CD14-positive monocyte (primary cell): ENCODE measurements around the gene PPRC1. TPM values are rescaled to one million over a fixed set of nuclear protein-coding genes. Genes with fewer than 3 reads are reported as not detected.

ENCODE experiments used
- DNase-seq, 3 donors: peaks; one replicate each; pipeline ENCODE4 v3.0.0-alpha.2; 2011 to 2022
- H2AFZ ChIP-seq: 2 replicates; pipeline ENCODE4 v1.6.0; 2012; ENCODE audit warnings: mild to moderate bottlenecking, low read depth, low read length, inconsistent platforms; ENCODE audit not compliant: insufficient read depth, poor library complexity, severe bottlenecking
- H3K27ac ChIP-seq, 2 donors: 1 replicate in 1 of 2; 2 replicates in 1 of 2; pipeline ENCODE4 v1.5.1; 2012 to 2013; ENCODE audit warnings: low read length in 2 of 2, control low read depth in 1 of 2, inconsistent platforms in 1 of 2, low read depth in 1 of 2, mild to moderate bottlenecking in 1 of 2
- H3K27me3 ChIP-seq, 2 donors: one replicate each; pipeline versions ENCODE4 v1.6.0 to v1.6.1; 2011 to 2013; ENCODE audit warnings: low read length in 2 of 2; ENCODE audit not compliant: control insufficient read depth in 2 of 2, insufficient read depth in 2 of 2
- H3K36me3 ChIP-seq, 2 donors: replicated peaks in 1 of 2; 1 replicate in 1 of 2; 2 replicates in 1 of 2; pipeline versions ENCODE4 v1.5.1 to v1.6.1; 2012 to 2013; ENCODE audit warnings: low read length in 2 of 2, control low read depth in 1 of 2, inconsistent platforms in 1 of 2, mild to moderate bottlenecking in 1 of 2; ENCODE audit not compliant: insufficient read depth in 2 of 2, control insufficient read depth in 1 of 2
- H3K4me1 ChIP-seq, 2 donors: 1 replicate in 1 of 2; 2 replicates in 1 of 2; pipeline versions ENCODE4 v1.5.1 to v1.6.1; 2012 to 2013; ENCODE audit warnings: low read length in 2 of 2, control low read depth in 1 of 2, inconsistent platforms in 1 of 2, mild to moderate bottlenecking in 1 of 2, moderate library complexity in 1 of 2; ENCODE audit not compliant: insufficient read depth in 2 of 2, control insufficient read depth in 1 of 2
- H3K4me2 ChIP-seq: replicated peaks from 2 replicates; pipeline ENCODE3; 2012; ENCODE audit warnings: low read length, moderate library complexity, mild to moderate bottlenecking; ENCODE audit not compliant: poor library complexity, severe bottlenecking; ENCODE audit errors: extremely low read depth
- H3K4me3 ChIP-seq, 3 experiments: fragments of 200-600 bp in 1 of 3; sonication (generic) in 1 of 3; replicated peaks in 1 of 3; 1 replicate in 2 of 3; 2 replicates in 1 of 3; pipeline ENCODE4 v1.5.1; 2011 to 2013; ENCODE audit warnings: low read length in 3 of 3, mild to moderate bottlenecking in 3 of 3, control low read depth in 2 of 3, low read depth in 2 of 3, inconsistent platforms in 1 of 3, moderate library complexity in 1 of 3
- H3K79me2 ChIP-seq: 2 replicates; pipeline ENCODE4 v1.6.0; 2012; ENCODE audit warnings: mild to moderate bottlenecking, control low read depth, inconsistent platforms, low read length, moderate library complexity; ENCODE audit not compliant: insufficient read depth
- H3K9ac ChIP-seq: 2 replicates; pipeline ENCODE4 v1.6.0; 2017; ENCODE audit warnings: low read length, mild to moderate bottlenecking; ENCODE audit not compliant: insufficient read depth, poor library complexity, severe bottlenecking
- H3K9me3 ChIP-seq, 2 donors: replicated peaks in 1 of 2; 1 replicate in 1 of 2; 2 replicates in 1 of 2; pipeline versions ENCODE4 v1.5.1 to v1.6.1; 2012 to 2013; ENCODE audit warnings: low read length in 2 of 2, control low read depth in 1 of 2; ENCODE audit not compliant: control insufficient read depth in 1 of 2, insufficient read depth in 1 of 2
- H4K20me1 ChIP-seq: 2 replicates; pipeline ENCODE4 v1.6.0; 2012; ENCODE audit warnings: mild to moderate bottlenecking, low read length, control low read depth, moderate library complexity; ENCODE audit not compliant: insufficient read depth
- H3K27ac Mint-ChIP-seq, 7 donors: one replicate each; pipeline ENCODE4 v1.8.0; 2020; ENCODE audit warnings: mild to moderate bottlenecking in 7 of 7, mixed read lengths in 7 of 7, moderate library complexity in 6 of 7, inconsistent platforms in 2 of 7
- H3K27me3 Mint-ChIP-seq, 3 donors: one replicate each; pipeline ENCODE4 v1.8.0; 2021 to 2022; ENCODE audit warnings: low read depth in 3 of 3, mild to moderate bottlenecking in 3 of 3, mixed read lengths in 3 of 3, moderate library complexity in 3 of 3, inconsistent platforms in 1 of 3
- H3K36me3 Mint-ChIP-seq, 2 donors: one replicate each; pipeline ENCODE4 v1.8.0; 2020; ENCODE audit warnings: mixed read lengths in 2 of 2, inconsistent platforms in 1 of 2, mild to moderate bottlenecking in 1 of 2
- H3K4me1 Mint-ChIP-seq: one replicate; pipeline ENCODE4 v1.8.0; 2020; ENCODE audit warnings: mild to moderate bottlenecking, mixed read lengths
- H3K4me3 Mint-ChIP-seq, 2 donors: one replicate each; pipeline ENCODE4 v1.8.0; 2020; ENCODE audit warnings: mild to moderate bottlenecking in 2 of 2, mixed read lengths in 2 of 2, moderate library complexity in 1 of 2
- H3K9me3 Mint-ChIP-seq, 7 donors: one replicate each; pipeline ENCODE4 v1.8.0; 2020 to 2022; ENCODE audit warnings: mixed read lengths in 7 of 7, mild to moderate bottlenecking in 6 of 7, moderate library complexity in 6 of 7, inconsistent platforms in 2 of 7
- WGBS: methylation state at CpG from one replicate; pipeline ENCODE4 v1.1.5; 2013; ENCODE audit warnings: missing lambda C conversion rate; ENCODE audit not compliant: insufficient coverage; 5-methylcytosine and 5-hydroxymethylcytosine counted together
- intact Hi-C, 2 donors: fragments of 100-400 bp; cut with micrococcal nuclease; formaldehyde crosslinking; loops; one replicate each; pipeline versions ENCODE4 v1.15.0 to v1.15.1; 2023
- polyA plus RNA-seq, 3 donors: library from polyadenylated mRNA; depleted of rRNA in 1 of 3; unstranded in 2 of 3; stranded (reverse) in 1 of 3; fragments of 300-500 nt in 2 of 3; fragments of >200 nt in 1 of 3; fragmentation: Illumina TruSeq in 2 of 3; gene quantifications; 1 replicate in 2 of 3; 2 replicates in 1 of 3; pipeline ENCODE4 v1.2.3, GENCODE V29; 2012 to 2021
- TF ChIP-seq, protein P1 (sequence below): fragments of 200-600 bp; IDR thresholded peaks from one replicate; pipeline ENCODE4 v1.8.0; 2022; ENCODE audit warnings: antibody characterized with exemption, mild to moderate bottlenecking

The PPRC1 gene
- polyA plus RNA-seq, 3 donors = 1.1 to 15.6 (median 2.5) TPM

DNA sequence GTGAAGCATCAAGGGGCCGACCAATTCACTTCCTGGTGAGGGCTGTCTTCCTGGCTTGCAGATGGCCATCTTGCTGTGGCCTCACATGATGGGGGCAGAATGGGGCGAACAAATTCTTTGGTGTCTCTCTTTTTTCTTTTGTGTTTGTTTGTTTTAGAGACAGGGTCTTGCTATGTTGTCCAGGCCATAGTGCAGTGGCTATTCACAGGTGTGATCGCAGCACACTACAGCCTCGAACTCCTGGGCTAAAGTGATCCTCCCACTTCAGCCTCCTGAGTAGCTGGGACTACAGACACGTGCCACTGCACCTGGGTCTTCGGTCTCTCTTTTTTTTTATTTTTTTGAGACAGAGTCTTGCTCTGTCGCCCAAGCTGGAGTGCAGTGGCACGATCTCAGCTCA, 39.4 kb downstream of the PPRC1 start:
- no peaks in the 10 kb centered on the region for H3K36me3 Mint-ChIP-seq
- intact Hi-C loops = no loop called here
- Histone ChIP-seq H2AFZ (no peak overlapping the region), H3K36me3 (no peaks in the 10 kb centered on the region), H3K79me2 (no peaks in the 10 kb centered on the region), H3K9me3 (no peaks in the 10 kb centered on the region), H3K4me2 (no peak overlapping the region), H3K27ac (no peak overlapping the region), H3K9ac (no peak overlapping the region), H3K4me3 (no peak overlapping the region), H4K20me1 (no peaks in the 10 kb centered on the region), H3K4me1 (peaks cover 9 to 10% of the 10 kb centered on the region in 2 donors), H3K27me3 (no peaks in the 10 kb centered on the region)
- peaks cover 0 to 2% (median 0%) of the 10 kb centered on the region in 7 donors for H3K9me3 Mint-ChIP-seq
- H3K27me3 Mint-ChIP-seq = peaks cover 0 to 17% (median 8%) of the 10 kb centered on the region in 3 donors
- WGBS = 91% methylated on average over 7 of the region's 8 CpGs
- DNase-seq = no peak
- TF ChIP-seq, protein P1, sequence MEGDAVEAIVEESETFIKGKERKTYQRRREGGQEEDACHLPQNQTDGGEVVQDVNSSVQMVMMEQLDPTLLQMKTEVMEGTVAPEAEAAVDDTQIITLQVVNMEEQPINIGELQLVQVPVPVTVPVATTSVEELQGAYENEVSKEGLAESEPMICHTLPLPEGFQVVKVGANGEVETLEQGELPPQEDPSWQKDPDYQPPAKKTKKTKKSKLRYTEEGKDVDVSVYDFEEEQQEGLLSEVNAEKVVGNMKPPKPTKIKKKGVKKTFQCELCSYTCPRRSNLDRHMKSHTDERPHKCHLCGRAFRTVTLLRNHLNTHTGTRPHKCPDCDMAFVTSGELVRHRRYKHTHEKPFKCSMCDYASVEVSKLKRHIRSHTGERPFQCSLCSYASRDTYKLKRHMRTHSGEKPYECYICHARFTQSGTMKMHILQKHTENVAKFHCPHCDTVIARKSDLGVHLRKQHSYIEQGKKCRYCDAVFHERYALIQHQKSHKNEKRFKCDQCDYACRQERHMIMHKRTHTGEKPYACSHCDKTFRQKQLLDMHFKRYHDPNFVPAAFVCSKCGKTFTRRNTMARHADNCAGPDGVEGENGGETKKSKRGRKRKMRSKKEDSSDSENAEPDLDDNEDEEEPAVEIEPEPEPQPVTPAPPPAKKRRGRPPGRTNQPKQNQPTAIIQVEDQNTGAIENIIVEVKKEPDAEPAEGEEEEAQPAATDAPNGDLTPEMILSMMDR = no peak
- H3K27ac Mint-ChIP-seq = no peak overlapping the region
- no peak overlapping the region for H3K4me3 Mint-ChIP-seq
- H3K4me1 Mint-ChIP-seq = peaks cover 9% of the 10 kb centered on the region

DNA sequence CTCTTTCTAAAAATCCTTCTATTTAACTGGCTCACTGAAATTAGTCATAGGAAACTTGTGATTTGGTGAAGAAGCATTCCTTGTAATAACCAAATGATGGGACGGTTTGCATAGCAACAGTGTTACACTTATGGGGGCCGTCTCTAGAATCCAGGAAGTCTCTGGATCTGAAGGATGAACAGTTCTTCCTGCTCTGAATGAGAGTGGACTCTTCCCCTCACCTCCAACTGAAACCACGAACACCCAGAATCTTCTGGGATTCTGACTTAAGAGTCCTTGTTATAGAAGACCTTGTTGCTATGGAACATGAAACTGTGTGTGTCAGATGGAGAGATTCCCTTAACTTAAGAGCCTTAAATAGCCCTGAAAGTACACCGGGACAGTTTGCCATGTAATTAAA, 42.6 kb downstream of the PPRC1 start:
- Histone ChIP-seq H3K4me1 (no peaks in the 10 kb centered on the region), H3K27me3 (no peaks in the 10 kb centered on the region), H3K9me3 (no peaks in the 10 kb centered on the region), H3K4me2 (no peak overlapping the region), H4K20me1 (no peaks in the 10 kb centered on the region), H3K27ac (no peak overlapping the region), H3K9ac (no peak overlapping the region), H3K4me3 (no peak overlapping the region), H3K36me3 (no peaks in the 10 kb centered on the region), H2AFZ (no peak overlapping the region), H3K79me2 (no peaks in the 10 kb centered on the region)
- DNase-seq = no peak
- H3K36me3 Mint-ChIP-seq = no peaks in the 10 kb centered on the region
- H3K9me3 Mint-ChIP-seq = peaks cover 0 to 2% (median 0%) of the 10 kb centered on the region in 7 donors
- TF ChIP-seq, protein P1 = no peak
- no peaks in the 10 kb centered on the region for H3K4me1 Mint-ChIP-seq
- peaks cover 1 to 11% (median 10%) of the 10 kb centered on the region in 3 donors for H3K27me3 Mint-ChIP-seq
- intact Hi-C loops = no loop called here
- H3K27ac Mint-ChIP-seq = no peak overlapping the region
- H3K4me3 Mint-ChIP-seq = no peak overlapping the region
- WGBS = 90% methylated on average over 2 of the region's 4 CpGs
